Astrocyte (in vitro differentiated cells and primary cell): Measurements from ENCODE around the gene PTPN6.

Source experiments
- EZH2 ChIP-seq: IDR thresholded peaks from 2 replicates; pipeline ENCODE4 v1.6.1; 2012; ENCODE audit warnings: mild to moderate bottlenecking, low read length, inconsistent platforms; ENCODE audit not compliant: insufficient read depth
- TF ChIP-seq, protein P1 (sequence below): IDR thresholded peaks from 2 replicates; pipeline ENCODE4 v1.5.1; 2011; ENCODE audit warnings: low read depth, mild to moderate bottlenecking, inconsistent platforms, low read length, moderate library complexity; ENCODE audit not compliant: insufficient read depth

DNA sequence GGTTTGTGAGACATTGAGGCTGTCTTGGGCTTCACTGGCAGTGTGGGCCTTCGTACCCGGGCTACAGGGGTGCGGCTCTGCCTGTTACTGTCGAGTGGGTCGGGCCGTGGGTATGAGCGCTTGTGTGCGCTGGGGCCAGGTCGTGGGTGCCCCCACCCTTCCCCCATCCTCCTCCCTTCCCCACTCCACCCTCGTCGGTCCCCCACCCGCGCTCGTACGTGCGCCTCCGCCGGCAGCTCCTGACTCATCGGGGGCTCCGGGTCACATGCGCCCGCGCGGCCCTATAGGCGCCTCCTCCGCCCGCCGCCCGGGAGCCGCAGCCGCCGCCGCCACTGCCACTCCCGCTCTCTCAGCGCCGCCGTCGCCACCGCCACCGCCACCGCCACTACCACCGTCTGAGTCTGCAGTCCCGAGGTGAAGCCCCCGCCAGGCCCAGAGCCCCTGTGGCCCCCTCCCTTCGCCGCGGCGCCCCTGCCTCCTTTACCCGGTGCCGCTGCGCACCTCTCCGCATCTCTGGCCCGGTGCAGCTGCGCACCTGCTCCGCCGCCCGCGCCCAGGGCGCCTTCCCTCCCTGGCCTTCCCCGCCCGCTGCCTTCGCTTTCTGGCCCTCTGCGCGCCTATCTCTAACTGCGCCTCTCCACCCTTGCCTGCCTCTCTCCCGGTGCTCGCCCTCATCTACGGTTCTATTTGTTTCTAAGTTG is 36.8 kb upstream of the PTPN6 start, which contains the start of gene ENO2:
- TF ChIP-seq, protein P1, sequence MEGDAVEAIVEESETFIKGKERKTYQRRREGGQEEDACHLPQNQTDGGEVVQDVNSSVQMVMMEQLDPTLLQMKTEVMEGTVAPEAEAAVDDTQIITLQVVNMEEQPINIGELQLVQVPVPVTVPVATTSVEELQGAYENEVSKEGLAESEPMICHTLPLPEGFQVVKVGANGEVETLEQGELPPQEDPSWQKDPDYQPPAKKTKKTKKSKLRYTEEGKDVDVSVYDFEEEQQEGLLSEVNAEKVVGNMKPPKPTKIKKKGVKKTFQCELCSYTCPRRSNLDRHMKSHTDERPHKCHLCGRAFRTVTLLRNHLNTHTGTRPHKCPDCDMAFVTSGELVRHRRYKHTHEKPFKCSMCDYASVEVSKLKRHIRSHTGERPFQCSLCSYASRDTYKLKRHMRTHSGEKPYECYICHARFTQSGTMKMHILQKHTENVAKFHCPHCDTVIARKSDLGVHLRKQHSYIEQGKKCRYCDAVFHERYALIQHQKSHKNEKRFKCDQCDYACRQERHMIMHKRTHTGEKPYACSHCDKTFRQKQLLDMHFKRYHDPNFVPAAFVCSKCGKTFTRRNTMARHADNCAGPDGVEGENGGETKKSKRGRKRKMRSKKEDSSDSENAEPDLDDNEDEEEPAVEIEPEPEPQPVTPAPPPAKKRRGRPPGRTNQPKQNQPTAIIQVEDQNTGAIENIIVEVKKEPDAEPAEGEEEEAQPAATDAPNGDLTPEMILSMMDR, result no peak
- no peak for TF ChIP-seq EZH2
